Measurements from ENCODE around the gene ZNF862. TPM values are rescaled to one million over a fixed set of nuclear protein-coding genes. Genes with fewer than 3 reads are reported as not detected.

Gene ZNF862
- total and polyA plus RNA-seq, 2 of the 8 experiments (the other 6 are each of a cell fraction or from before 2014, with no cell fraction given) = 1.8 to 3.9 TPM

DNA sequence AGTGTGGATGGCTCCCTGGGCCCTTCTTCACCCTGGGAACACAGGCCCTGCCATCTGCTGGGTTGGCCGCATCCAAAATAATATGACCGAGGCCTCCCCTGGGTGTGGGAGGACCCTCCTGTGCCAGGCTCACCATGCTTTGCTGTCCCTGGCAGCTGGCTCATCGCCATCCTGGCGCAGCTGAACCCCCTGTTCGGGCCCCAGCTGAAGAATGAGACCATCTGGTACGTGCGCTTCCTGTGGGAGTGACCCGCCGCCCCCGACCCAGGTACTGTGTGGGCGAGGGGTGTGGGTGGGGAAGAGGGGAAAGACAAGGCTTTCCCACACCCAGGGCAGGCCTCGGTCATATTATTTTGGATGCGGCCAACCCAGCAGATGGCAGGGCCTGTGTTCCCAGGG, 40.3 kb downstream of the ZNF862 start (continued):
- TF ChIP-seq TAF1 (IDR thresholded peaks at IDR 0.05; ENCODE audit: low read depth, low read length) = no peak
